Measurements from ENCODE around the gene FILIP1L. TPM values are rescaled to one million over a fixed set of nuclear protein-coding genes. Genes with fewer than 3 reads are reported as not detected.
"Not testable (repeated sequence)": the region's sequence is repeated elsewhere in the genome, so short reads cannot be mapped to it uniquely, and the experiment has no call there.

Gene FILIP1L
- total and polyA plus RNA-seq, 2 experiments from 2014 or later = 0.45 to 0.82 TPM

GRCh38 chr3:99845331-99845730 is 269.0 kb downstream of the FILIP1L start:
- Histone ChIP-seq H3K27ac (no peak overlapping the region), H3K4me1 (ENCODE audit: low read depth) (no peaks in the 10 kb centered on the region), H3K4me3 (no peak overlapping the region), H3K9me3 (ENCODE audit: low read depth) (no peaks in the 10 kb centered on the region), H3K27me3 (no peaks in the 10 kb centered on the region), H3K36me3 (no peaks in the 10 kb centered on the region)
- no peak for DNase-seq (ENCODE audit: low read depth in 1 of 2, low spot score in 1 of 2)
- TF ChIP-seq CTCF (IDR thresholded peaks at IDR 0.05; ENCODE audit: low read depth, low read length) = no peak

GRCh38 chr3:99843590-99844258 is 270.6 kb downstream of the FILIP1L start:
- Histone ChIP-seq H3K36me3 (no peaks in the 10 kb centered on the region), H3K27ac (no peak overlapping the region)

GRCh38 chr3:99842826-99843589 is 271.3 kb downstream of the FILIP1L start:
- H3K9me3 ChIP-seq (ENCODE audit: low read depth) = no peaks in the 10 kb centered on the region
- no peak overlapping the region for H3K4me3 ChIP-seq
- DNase-seq (ENCODE audit: low read depth in 1 of 2, low spot score in 1 of 2) = peak; percentile 44 to 78
- H3K36me3 ChIP-seq = no peaks in the 10 kb centered on the region
- peak; percentile 69 for TF ChIP-seq CTCF (IDR thresholded peaks at IDR 0.05; ENCODE audit: low read depth, low read length)
- no peak overlapping the region for H3K27ac ChIP-seq
- H3K27me3 ChIP-seq = no peaks in the 10 kb centered on the region
- no peaks in the 10 kb centered on the region for H3K4me1 ChIP-seq (ENCODE audit: low read depth)

More at GRCh38 chr3:99843590-99844258, 270.6 kb downstream of the FILIP1L start:
- no peaks in the 10 kb centered on the region for H3K27me3 ChIP-seq
- no peaks in the 10 kb centered on the region for H3K4me1 ChIP-seq (ENCODE audit: low read depth)
- no peak overlapping the region for H3K4me3 ChIP-seq
- TF ChIP-seq CTCF (IDR thresholded peaks at IDR 0.05; ENCODE audit: low read depth, low read length) = no peak
- peak in 1 of 2 donors; percentile 28 for DNase-seq (ENCODE audit: low read depth in 1 of 2, low spot score in 1 of 2)
- H3K9me3 ChIP-seq (ENCODE audit: low read depth) = no peaks in the 10 kb centered on the region

GRCh38 chr3:99841949-99842348 is 272.4 kb downstream of the FILIP1L start:
- not testable (repeated sequence) for H3K36me3 ChIP-seq; H3K4me1 ChIP-seq (ENCODE audit: low read depth); H3K27ac ChIP-seq; DNase-seq (ENCODE audit: low read depth in 1 of 2, low spot score in 1 of 2); H3K27me3 ChIP-seq; H3K9me3 ChIP-seq (ENCODE audit: low read depth); H3K4me3 ChIP-seq

GRCh38 chr3:99839613-99840012 is 274.7 kb downstream of the FILIP1L start:
- no peaks in the 10 kb centered on the region for H3K9me3 ChIP-seq (ENCODE audit: low read depth)
- no peaks in the 10 kb centered on the region for H3K4me1 ChIP-seq (ENCODE audit: low read depth)
- TF ChIP-seq CTCF (IDR thresholded peaks at IDR 0.05; ENCODE audit: low read depth, low read length) = no peak
- no peak overlapping the region for H3K4me3 ChIP-seq
- H3K27ac ChIP-seq = no peak overlapping the region
- DNase-seq (ENCODE audit: low read depth in 1 of 2, low spot score in 1 of 2) = no peak
- H3K27me3 ChIP-seq = no peaks in the 10 kb centered on the region
- no peaks in the 10 kb centered on the region for H3K36me3 ChIP-seq

GRCh38 chr3:99838755-99839154 is 275.5 kb downstream of the FILIP1L start:
- Histone ChIP-seq H3K4me1 (ENCODE audit: low read depth) (no peaks in the 10 kb centered on the region), H3K36me3 (no peaks in the 10 kb centered on the region), H3K27ac (no peak overlapping the region), H3K4me3 (no peak overlapping the region), H3K9me3 (ENCODE audit: low read depth) (no peaks in the 10 kb centered on the region), H3K27me3 (no peaks in the 10 kb centered on the region)
- TF ChIP-seq CTCF (IDR thresholded peaks at IDR 0.05; ENCODE audit: low read depth, low read length) = no peak
- DNase-seq (ENCODE audit: low read depth in 1 of 2, low spot score in 1 of 2) = no peak
